ENCODE data around the gene SUPT3H.
A peak's percentile ranks its signal among the peaks of the same experiment; 100 is the strongest.

Gene SUPT3H

GRCh38 chr6:44967481-44967880 lies 410.3 kb downstream of the SUPT3H start:
- no peak for TF ChIP-seq TAF1 (IDR thresholded peaks at IDR 0.05; ENCODE audit: low read depth, low read length)
- TF ChIP-seq SPI1 (IDR thresholded peaks at IDR 0.05; ENCODE audit: low read depth, low read length), result no peak
- no peak for TF ChIP-seq POLR2AphosphoS5 (IDR thresholded peaks at IDR 0.05; ENCODE audit: low read depth, low read length)
- no peak for TF ChIP-seq PAX5 (IDR thresholded peaks at IDR 0.05; ENCODE audit: insufficient read depth, low read length, severe bottlenecking)
- TF ChIP-seq POLR2A (IDR thresholded peaks at IDR 0.05; ENCODE audit: low read depth, low read length), result no peak
- no peak for TF ChIP-seq POU2F2 (IDR thresholded peaks at IDR 0.05; ENCODE audit: low read depth, low read length)
- DNase-seq (ENCODE audit: insufficient read length, low spot score) (no peak), FAIRE-seq (no peak)

- no peak for TF ChIP-seq POLR2AphosphoS5 (IDR thresholded peaks at IDR 0.05; ENCODE audit: low read depth, low read length)
- no peak for TF ChIP-seq SPI1 (IDR thresholded peaks at IDR 0.05; ENCODE audit: low read depth, low read length)
- TF ChIP-seq POU2F2 (IDR thresholded peaks at IDR 0.05; ENCODE audit: low read depth, low read length), result no peak
- TF ChIP-seq PAX5 (IDR thresholded peaks at IDR 0.05; ENCODE audit: insufficient read depth, low read length, severe bottlenecking), result no peak
- TF ChIP-seq POLR2A (IDR thresholded peaks at IDR 0.05; ENCODE audit: low read depth, low read length), result no peak
- TF ChIP-seq TAF1 (IDR thresholded peaks at IDR 0.05; ENCODE audit: low read depth, low read length), result no peak
- DNase-seq (ENCODE audit: insufficient read length, low spot score) (no peak), FAIRE-seq (no peak)
Measured at GRCh38 chr6:44966449-44967092, 411.2 kb downstream of the SUPT3H start.

GRCh38 chr6:44965708-44966107 lies 412.0 kb downstream of the SUPT3H start:
- TF ChIP-seq POLR2A (IDR thresholded peaks at IDR 0.05; ENCODE audit: low read depth, low read length) (no peak), TAF1 (IDR thresholded peaks at IDR 0.05; ENCODE audit: low read depth, low read length) (no peak), SPI1 (IDR thresholded peaks at IDR 0.05; ENCODE audit: low read depth, low read length) (no peak), POLR2AphosphoS5 (IDR thresholded peaks at IDR 0.05; ENCODE audit: low read depth, low read length) (no peak), POU2F2 (IDR thresholded peaks at IDR 0.05; ENCODE audit: low read depth, low read length) (no peak), PAX5 (IDR thresholded peaks at IDR 0.05; ENCODE audit: insufficient read depth, low read length, severe bottlenecking) (no peak)
- no peak for DNase-seq (ENCODE audit: insufficient read length, low spot score)
- FAIRE-seq, result no peak

- TF ChIP-seq POU2F2 (IDR thresholded peaks at IDR 0.05; ENCODE audit: low read depth, low read length), result no peak
- no peak for TF ChIP-seq TAF1 (IDR thresholded peaks at IDR 0.05; ENCODE audit: low read depth, low read length)
- TF ChIP-seq POLR2AphosphoS5 (IDR thresholded peaks at IDR 0.05; ENCODE audit: low read depth, low read length), result no peak
- no peak for TF ChIP-seq SPI1 (IDR thresholded peaks at IDR 0.05; ENCODE audit: low read depth, low read length)
- TF ChIP-seq PAX5 (IDR thresholded peaks at IDR 0.05; ENCODE audit: insufficient read depth, low read length, severe bottlenecking), result no peak
- TF ChIP-seq POLR2A (IDR thresholded peaks at IDR 0.05; ENCODE audit: low read depth, low read length), result no peak
- peak; percentile 78 for FAIRE-seq
- DNase-seq (ENCODE audit: insufficient read length, low spot score), result no peak
Measured at GRCh38 chr6:44960898-44961297, 416.8 kb downstream of the SUPT3H start.

GRCh38 chr6:44959651-44960050 lies 418.1 kb downstream of the SUPT3H start:
- FAIRE-seq (no peak), DNase-seq (ENCODE audit: insufficient read length, low spot score) (no peak)
- TF ChIP-seq POLR2A (IDR thresholded peaks at IDR 0.05; ENCODE audit: low read depth, low read length) (no peak), POLR2AphosphoS5 (IDR thresholded peaks at IDR 0.05; ENCODE audit: low read depth, low read length) (no peak), TAF1 (IDR thresholded peaks at IDR 0.05; ENCODE audit: low read depth, low read length) (no peak), POU2F2 (IDR thresholded peaks at IDR 0.05; ENCODE audit: low read depth, low read length) (no peak)

GRCh38 chr6:44957156-44957555 lies 420.6 kb downstream of the SUPT3H start:
- no peak for DNase-seq (ENCODE audit: insufficient read length, low spot score)
- no peak for TF ChIP-seq POLR2AphosphoS5 (IDR thresholded peaks at IDR 0.05; ENCODE audit: low read depth, low read length)
- TF ChIP-seq SPI1 (IDR thresholded peaks at IDR 0.05; ENCODE audit: low read depth, low read length), result no peak
- no peak for TF ChIP-seq POLR2A (IDR thresholded peaks at IDR 0.05; ENCODE audit: low read depth, low read length)
- TF ChIP-seq TAF1 (IDR thresholded peaks at IDR 0.05; ENCODE audit: low read depth, low read length), result no peak
- no peak for TF ChIP-seq PAX5 (IDR thresholded peaks at IDR 0.05; ENCODE audit: insufficient read depth, low read length, severe bottlenecking)
- no peak for TF ChIP-seq POU2F2 (IDR thresholded peaks at IDR 0.05; ENCODE audit: low read depth, low read length)
- no peak for FAIRE-seq

GRCh38 chr6:44956396-44956795 lies 421.3 kb downstream of the SUPT3H start:
- no peak for DNase-seq (ENCODE audit: insufficient read length, low spot score)
- no peak for FAIRE-seq
- TF ChIP-seq PAX5 (IDR thresholded peaks at IDR 0.05; ENCODE audit: insufficient read depth, low read length, severe bottlenecking) (no peak), TAF1 (IDR thresholded peaks at IDR 0.05; ENCODE audit: low read depth, low read length) (no peak), POLR2AphosphoS5 (IDR thresholded peaks at IDR 0.05; ENCODE audit: low read depth, low read length) (no peak), POLR2A (IDR thresholded peaks at IDR 0.05; ENCODE audit: low read depth, low read length) (no peak), SPI1 (IDR thresholded peaks at IDR 0.05; ENCODE audit: low read depth, low read length) (no peak), POU2F2 (IDR thresholded peaks at IDR 0.05; ENCODE audit: low read depth, low read length) (no peak)

- FAIRE-seq (no peak), DNase-seq (ENCODE audit: insufficient read length, low spot score) (no peak)
- TF ChIP-seq POU2F2 (IDR thresholded peaks at IDR 0.05; ENCODE audit: low read depth, low read length), result no peak
- no peak for TF ChIP-seq POLR2A (IDR thresholded peaks at IDR 0.05; ENCODE audit: low read depth, low read length)
- TF ChIP-seq PAX5 (IDR thresholded peaks at IDR 0.05; ENCODE audit: insufficient read depth, low read length, severe bottlenecking), result no peak
- TF ChIP-seq TAF1 (IDR thresholded peaks at IDR 0.05; ENCODE audit: low read depth, low read length), result no peak
- TF ChIP-seq SPI1 (IDR thresholded peaks at IDR 0.05; ENCODE audit: low read depth, low read length), result no peak
- TF ChIP-seq POLR2AphosphoS5 (IDR thresholded peaks at IDR 0.05; ENCODE audit: low read depth, low read length), result no peak
Measured at GRCh38 chr6:44955145-44955544, 422.6 kb downstream of the SUPT3H start.

- no peak for FAIRE-seq
- TF ChIP-seq PAX5 (IDR thresholded peaks at IDR 0.05; ENCODE audit: insufficient read depth, low read length, severe bottlenecking), result no peak
- DNase-seq (ENCODE audit: insufficient read length, low spot score), result no peak
Measured at GRCh38 chr6:44954281-44954680, 423.5 kb downstream of the SUPT3H start.

- TF ChIP-seq PAX5 (IDR thresholded peaks at IDR 0.05; ENCODE audit: insufficient read depth, low read length, severe bottlenecking), result no peak
- TF ChIP-seq POLR2AphosphoS5 (IDR thresholded peaks at IDR 0.05; ENCODE audit: low read depth, low read length), result no peak
- no peak for TF ChIP-seq POLR2A (IDR thresholded peaks at IDR 0.05; ENCODE audit: low read depth, low read length)
- no peak for TF ChIP-seq SPI1 (IDR thresholded peaks at IDR 0.05; ENCODE audit: low read depth, low read length)
- no peak for TF ChIP-seq TAF1 (IDR thresholded peaks at IDR 0.05; ENCODE audit: low read depth, low read length)
- no peak for TF ChIP-seq POU2F2 (IDR thresholded peaks at IDR 0.05; ENCODE audit: low read depth, low read length)
- DNase-seq (ENCODE audit: insufficient read length, low spot score), result no peak
- FAIRE-seq, result no peak
Measured at GRCh38 chr6:44951253-44951747, 426.4 kb downstream of the SUPT3H start.
